Prostate gland (tissue), 2 donors: ENCODE data around the gene GDPD4. TPM values are rescaled to one million over a fixed set of nuclear protein-coding genes. Genes with fewer than 3 reads are reported as not detected.

Experiments
- DNase-seq: peaks from one replicate; pipeline ENCODE4 v3.0.0-alpha.2; 2019; ENCODE audit warnings: low spot score
- H3K27ac ChIP-seq, 2 donors: fragments of 200-600 bp; sonication (generic); 2 replicates each; pipeline ENCODE4 v1.5.1; 2017 to 2019
- H3K27me3 ChIP-seq: fragments of 200-600 bp; sonication (generic); replicated peaks from 2 replicates; pipeline ENCODE4 v1.5.1; 2019; ENCODE audit not compliant: insufficient read depth
- H3K36me3 ChIP-seq, 2 donors: fragments of 200-600 bp; sonication (generic); 1 replicate in 1 of 2; 2 replicates in 1 of 2; pipeline versions ENCODE4 v1.5.1 to v1.8.1; 2017 to 2019
- H3K4me1 ChIP-seq: fragments of 200-600 bp; sonication (generic); replicated peaks from 2 replicates; pipeline ENCODE4 v1.5.1; 2019
- H3K4me3 ChIP-seq, 2 donors: fragments of 200-600 bp; sonication (generic); 2 replicates each; pipeline ENCODE4 v1.5.1; 2017 to 2019
- H3K9me3 ChIP-seq: fragments of 200-600 bp; sonication (generic); 2 replicates; pipeline ENCODE4 v1.5.1; 2017
- CTCF ChIP-seq, 4 experiments: fragments of 200-600 bp in 2 of 4; fragments of 450-650 bp in 2 of 4; sonication (generic) in 2 of 4; IDR thresholded peaks; 1 replicate in 3 of 4; 2 replicates in 1 of 4; pipeline ENCODE4 v1.5.1; 2016 to 2019; ENCODE audit warnings: antibody characterized with exemption in 4 of 4, mild to moderate bottlenecking in 2 of 4, moderate library complexity in 2 of 4
- POLR2A ChIP-seq: fragments of 450-650 bp; IDR thresholded peaks from one replicate; pipeline ENCODE4 v1.6.1; 2016; ENCODE audit warnings: antibody characterized with exemption, mild to moderate bottlenecking
- POLR2AphosphoS5 ChIP-seq: sonication (generic); formaldehyde crosslinking; IDR thresholded peaks from one replicate; pipeline ENCODE4 v1.6.1; 2017; ENCODE audit warnings: antibody characterized with exemption
- WGBS: methylation state at CpG from one replicate; pipeline ENCODE4 v1.1.5; 2018; 5-methylcytosine and 5-hydroxymethylcytosine counted together
- intact Hi-C: fragments of 100-400 bp; cut with DNase I; formaldehyde crosslinking; loops from one replicate; pipeline ENCODE4 v1.14.2; 2022
- total RNA-seq, 2 donors: library from RNA; depleted of rRNA; stranded (reverse); fragments of >200 nt; gene quantifications; one replicate each; pipeline ENCODE4 v1.1.0, GENCODE V29; 2016

Gene GDPD4
- total RNA-seq, 2 donors from 2014 or later, result 7.4 TPM; not detected in 1

- H3K27me3 ChIP-seq, result no peaks in the 10 kb centered on the region
- H3K4me3 ChIP-seq, result no peak overlapping the region
- WGBS, result 77% methylated on average over 9 of the region's 9 CpGs
- no peaks in the 10 kb centered on the region for H3K36me3 ChIP-seq
- H3K4me1 ChIP-seq, result no peaks in the 10 kb centered on the region
- DNase-seq, result no peak
- no peaks in the 10 kb centered on the region for H3K9me3 ChIP-seq
- H3K27ac ChIP-seq, result no peak overlapping the region
- intact Hi-C loops, result no loop called here
- TF ChIP-seq POLR2AphosphoS5, result no peak
- no peak for TF ChIP-seq POLR2A
- TF ChIP-seq CTCF (IDR thresholded peaks at IDR 0.05), result no peak
Measured at GRCh38 chr11:77223797-77224196, 77.7 kb downstream of the GDPD4 start.

GRCh38 chr11:77217156-77217555 is 84.3 kb downstream of the GDPD4 start:
- intact Hi-C loops, result no loop called here
- no peak overlapping the region for H3K4me3 ChIP-seq
- no peak for DNase-seq
- no peaks in the 10 kb centered on the region for H3K27me3 ChIP-seq
- WGBS, result 79% methylated on average over 2 of the region's 2 CpGs
- no peaks in the 10 kb centered on the region for H3K36me3 ChIP-seq
- no peaks in the 10 kb centered on the region for H3K4me1 ChIP-seq
- H3K27ac ChIP-seq, result no peak overlapping the region
- TF ChIP-seq POLR2A (no peak), POLR2AphosphoS5 (no peak), CTCF (IDR thresholded peaks at IDR 0.05) (no peak)
- no peaks in the 10 kb centered on the region for H3K9me3 ChIP-seq

- no peaks in the 10 kb centered on the region for H3K4me1 ChIP-seq
- no peak overlapping the region for H3K27ac ChIP-seq
- no peaks in the 10 kb centered on the region for H3K27me3 ChIP-seq
- intact Hi-C loops, result no loop called here
- H3K4me3 ChIP-seq, result no peak overlapping the region
- no peak for DNase-seq
- WGBS, result 85% methylated on average over 3 of the region's 3 CpGs
- no peaks in the 10 kb centered on the region for H3K9me3 ChIP-seq
- no peak for TF ChIP-seq POLR2A
- TF ChIP-seq POLR2AphosphoS5, result no peak
- no peak for TF ChIP-seq CTCF (IDR thresholded peaks at IDR 0.05)
- H3K36me3 ChIP-seq, result no peaks in the 10 kb centered on the region
Measured at GRCh38 chr11:77215106-77215505, 86.4 kb downstream of the GDPD4 start.

GRCh38 chr11:77214557-77214956 is 86.9 kb downstream of the GDPD4 start:
- DNase-seq, result no peak
- WGBS, result 94% methylated on average over 9 of the region's 9 CpGs

More at GRCh38 chr11:77214557-77214956, 86.9 kb downstream of the GDPD4 start:
- Histone ChIP-seq H3K4me1 (no peaks in the 10 kb centered on the region), H3K27ac (no peak overlapping the region), H3K27me3 (no peaks in the 10 kb centered on the region), H3K4me3 (no peak overlapping the region), H3K9me3 (no peaks in the 10 kb centered on the region), H3K36me3 (no peaks in the 10 kb centered on the region)
- intact Hi-C loops, result no loop called here
- TF ChIP-seq POLR2A (no peak), POLR2AphosphoS5 (no peak), CTCF (IDR thresholded peaks at IDR 0.05) (no peak)
